OCI-LY3 (cell line): ENCODE results near the gene PKP4.

Experiments
- H2AFZ ChIP-seq: fragments of 200-600, 300-600 bp; shearing (Covaris generic); 2 replicates; pipeline ENCODE4 v1.6.0; 2014; ENCODE audit warnings: antibody characterized with exemption, low read depth, low read length
- H3K27ac ChIP-seq: fragments of 200-600, 300-600 bp; sonication (generic); 2 replicates; pipeline ENCODE4 v1.5.1; 2014; ENCODE audit warnings: mild to moderate bottlenecking, low read length, moderate library complexity, mixed read lengths
- H3K27me3 ChIP-seq: fragments of 200-600, 300-600 bp; sonication (generic); 2 replicates; pipeline ENCODE4 v1.6.1; 2014; ENCODE audit warnings: low read depth, low read length, mixed read lengths
- H3K36me3 ChIP-seq: fragments of 200-600, 300-600 bp; sonication (generic); replicated peaks from 2 replicates; pipeline ENCODE3; 2014; ENCODE audit warnings: low read depth, low read length, mixed read lengths
- H3K4me1 ChIP-seq: fragments of 300-600, 200-600 bp; sonication (generic); 2 replicates; pipeline ENCODE4 v1.6.1; 2014; ENCODE audit warnings: low read length, mixed read lengths
- H3K4me2 ChIP-seq: fragments of 200-600, 300-600 bp; sonication (generic); 2 replicates; pipeline ENCODE4 v1.6.1; 2014; ENCODE audit warnings: low read length, mixed read lengths
- H3K4me3 ChIP-seq: fragments of 300-600, 200-600 bp; sonication (generic); 2 replicates; pipeline ENCODE4 v1.5.1; 2014; ENCODE audit warnings: antibody characterized with exemption, mild to moderate bottlenecking, low read length, moderate library complexity
- H3K79me2 ChIP-seq: fragments of 300-600, 200-600 bp; shearing (Covaris generic); 2 replicates; pipeline ENCODE4 v1.6.1; 2014; ENCODE audit warnings: mild to moderate bottlenecking, low read length, mixed read lengths
- H3K9ac ChIP-seq: fragments of 300-600, 200-600 bp; shearing (Covaris generic); 2 replicates; pipeline ENCODE4 v1.6.0; 2014; ENCODE audit warnings: mild to moderate bottlenecking, low read length, moderate library complexity
- H3K9me3 ChIP-seq: fragments of 200-600, 300-600 bp; shearing (Covaris generic); 2 replicates; pipeline ENCODE4 v1.6.1; 2014; ENCODE audit warnings: low read length, mixed read lengths; ENCODE audit not compliant: insufficient read depth
- H4K20me1 ChIP-seq: fragments of 200-600, 300-600 bp; sonication (generic); 2 replicates; pipeline ENCODE4 v1.6.1; 2016; ENCODE audit warnings: low read length, mixed read lengths; ENCODE audit not compliant: insufficient read depth
- EZH2phosphoT487 ChIP-seq: fragments of 200-600 bp; shearing (Covaris generic); IDR thresholded peaks from 2 replicates; pipeline ENCODE4 v1.6.1; 2018; ENCODE audit warnings: antibody characterized with exemption, mixed run types, low read depth
- TF ChIP-seq, protein P1 (sequence below): fragments of 200-600, 300-600 bp; sonication (generic); IDR thresholded peaks from 2 replicates; pipeline ENCODE4 v1.5.1; 2014; ENCODE audit warnings: antibody characterized with exemption, low read length, low read depth

PKP4 gene

DNA sequence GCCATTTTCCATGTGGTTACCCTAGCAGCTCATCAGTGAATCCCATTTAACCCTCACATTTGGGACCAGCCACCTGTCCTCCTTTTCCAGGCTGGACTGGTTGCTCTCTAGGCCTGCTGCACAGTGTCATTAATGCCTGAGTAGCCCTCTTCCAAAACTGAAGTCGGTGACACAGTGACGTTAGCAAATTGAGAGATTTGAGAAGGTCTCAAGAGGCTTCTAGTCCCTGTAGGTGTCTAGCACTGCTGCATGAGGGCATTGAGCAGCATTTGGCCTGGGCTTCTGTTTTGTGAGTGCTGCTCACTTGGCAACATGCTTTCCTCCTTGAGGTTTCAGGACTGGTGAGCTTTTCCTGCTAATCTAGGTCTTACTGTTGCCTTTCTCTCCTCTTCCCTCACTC is 36.7 kb downstream of the PKP4 start:
- H3K27me3 ChIP-seq = no peaks in the 10 kb centered on the region
- H2AFZ ChIP-seq = no peak overlapping the region
- no peak overlapping the region for H3K27ac ChIP-seq
- no peaks in the 10 kb centered on the region for H3K9me3 ChIP-seq
- TF ChIP-seq EZH2phosphoT487 = no peak
- TF ChIP-seq, protein P1, sequence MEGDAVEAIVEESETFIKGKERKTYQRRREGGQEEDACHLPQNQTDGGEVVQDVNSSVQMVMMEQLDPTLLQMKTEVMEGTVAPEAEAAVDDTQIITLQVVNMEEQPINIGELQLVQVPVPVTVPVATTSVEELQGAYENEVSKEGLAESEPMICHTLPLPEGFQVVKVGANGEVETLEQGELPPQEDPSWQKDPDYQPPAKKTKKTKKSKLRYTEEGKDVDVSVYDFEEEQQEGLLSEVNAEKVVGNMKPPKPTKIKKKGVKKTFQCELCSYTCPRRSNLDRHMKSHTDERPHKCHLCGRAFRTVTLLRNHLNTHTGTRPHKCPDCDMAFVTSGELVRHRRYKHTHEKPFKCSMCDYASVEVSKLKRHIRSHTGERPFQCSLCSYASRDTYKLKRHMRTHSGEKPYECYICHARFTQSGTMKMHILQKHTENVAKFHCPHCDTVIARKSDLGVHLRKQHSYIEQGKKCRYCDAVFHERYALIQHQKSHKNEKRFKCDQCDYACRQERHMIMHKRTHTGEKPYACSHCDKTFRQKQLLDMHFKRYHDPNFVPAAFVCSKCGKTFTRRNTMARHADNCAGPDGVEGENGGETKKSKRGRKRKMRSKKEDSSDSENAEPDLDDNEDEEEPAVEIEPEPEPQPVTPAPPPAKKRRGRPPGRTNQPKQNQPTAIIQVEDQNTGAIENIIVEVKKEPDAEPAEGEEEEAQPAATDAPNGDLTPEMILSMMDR = no peak
- H3K9ac ChIP-seq = no peak overlapping the region
- no peak overlapping the region for H3K4me2 ChIP-seq
- no peaks in the 10 kb centered on the region for H3K4me1 ChIP-seq
- H3K4me3 ChIP-seq = no peak overlapping the region
- peaks cover 3% of the 10 kb centered on the region; the same call in 1 of the 2 replicates for H4K20me1 ChIP-seq
- no peaks in the 10 kb centered on the region for H3K36me3 ChIP-seq
- peaks cover 13% of the 10 kb centered on the region for H3K79me2 ChIP-seq

DNA sequence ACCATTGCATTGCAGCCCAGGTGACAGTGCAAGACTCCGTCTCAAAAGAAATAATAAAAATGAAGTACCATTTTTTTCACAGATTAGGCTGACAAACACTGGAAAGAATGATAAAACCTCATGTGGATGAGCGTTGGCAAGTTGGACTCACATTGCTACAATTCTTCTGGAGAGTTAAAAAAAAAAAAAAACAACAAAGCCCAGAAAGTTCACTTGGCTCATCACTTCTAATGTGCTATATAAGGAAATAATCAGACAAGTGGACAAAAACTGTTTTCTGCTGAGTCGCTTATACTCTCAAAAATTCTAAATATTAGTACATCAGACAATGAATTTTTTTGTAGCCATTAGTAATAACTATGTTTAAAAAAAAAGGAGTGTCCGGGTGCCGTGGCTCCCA is 38.4 kb downstream of the PKP4 start:
- H3K4me3 ChIP-seq = no peak overlapping the region
- no peak for TF ChIP-seq EZH2phosphoT487
- TF ChIP-seq, protein P1 = no peak
- no peaks in the 10 kb centered on the region for H3K36me3 ChIP-seq
- no peak overlapping the region for H2AFZ ChIP-seq
- H3K9ac ChIP-seq = no peak overlapping the region
- H4K20me1 ChIP-seq = peaks cover 3% of the 10 kb centered on the region; the same call in 1 of the 2 replicates
- H3K27me3 ChIP-seq = no peaks in the 10 kb centered on the region
- H3K27ac ChIP-seq = no peak overlapping the region
- H3K79me2 ChIP-seq = peaks cover 13% of the 10 kb centered on the region
- no peak overlapping the region for H3K4me2 ChIP-seq
- H3K9me3 ChIP-seq = no peaks in the 10 kb centered on the region
- no peaks in the 10 kb centered on the region for H3K4me1 ChIP-seq

DNA sequence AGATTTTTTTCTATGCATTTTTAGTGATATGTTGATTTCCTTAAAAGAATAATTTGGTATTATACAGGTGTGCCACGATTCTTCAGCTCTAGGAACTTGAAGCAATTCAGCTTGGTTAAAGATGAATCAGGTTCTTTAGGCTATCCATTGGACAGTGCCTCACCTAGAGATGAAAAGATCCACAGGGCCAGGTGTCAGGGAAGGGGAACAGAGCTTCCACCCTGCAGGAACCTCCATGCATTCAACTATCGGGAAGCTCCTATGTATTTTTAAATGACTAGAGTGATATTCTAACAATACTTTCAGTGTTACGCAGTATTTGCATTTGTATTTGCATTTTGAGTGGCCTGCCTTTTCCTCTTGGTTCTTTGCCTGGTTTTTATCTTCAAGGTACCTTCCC is 40.2 kb downstream of the PKP4 start:
- Histone ChIP-seq H3K36me3 (no peaks in the 10 kb centered on the region), H3K4me2 (no peak overlapping the region), H4K20me1 (peaks cover 8% of the 10 kb centered on the region; the same call in 1 of the 2 replicates), H2AFZ (no peak overlapping the region), H3K9me3 (no peaks in the 10 kb centered on the region), H3K27ac (no peak overlapping the region), H3K27me3 (no peaks in the 10 kb centered on the region), H3K9ac (no peak overlapping the region), H3K4me1 (no peaks in the 10 kb centered on the region), H3K79me2 (peaks cover 6% of the 10 kb centered on the region), H3K4me3 (no peak overlapping the region)
- TF ChIP-seq, protein P1 = no peak
- no peak for TF ChIP-seq EZH2phosphoT487

DNA sequence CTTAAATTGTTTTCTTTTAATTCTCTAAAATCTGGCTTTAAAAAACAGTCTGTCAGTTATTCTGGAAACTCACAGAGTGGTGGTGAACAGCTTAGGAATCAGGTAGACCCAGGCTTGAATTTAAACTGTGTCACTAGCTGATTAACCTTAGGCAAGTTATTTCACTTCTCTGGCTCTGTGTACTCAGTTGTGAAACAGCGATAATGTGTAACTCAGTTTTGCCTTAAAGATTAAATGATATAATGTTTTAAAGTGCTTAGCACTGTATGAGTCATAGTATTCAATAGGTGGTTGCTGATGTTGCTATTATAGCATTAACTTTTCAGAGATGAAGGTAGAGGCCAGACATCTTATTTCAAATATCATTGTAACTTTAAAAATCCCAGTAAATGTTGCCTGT is 40.7 kb downstream of the PKP4 start:
- no peak overlapping the region for H3K4me2 ChIP-seq
- no peaks in the 10 kb centered on the region for H3K9me3 ChIP-seq
- no peaks in the 10 kb centered on the region for H3K4me1 ChIP-seq
- H3K79me2 ChIP-seq = peaks cover 6% of the 10 kb centered on the region
- TF ChIP-seq, protein P1 = no peak
- no peak for TF ChIP-seq EZH2phosphoT487
- H3K27me3 ChIP-seq = no peaks in the 10 kb centered on the region
- no peak overlapping the region for H3K9ac ChIP-seq
- H3K36me3 ChIP-seq = no peaks in the 10 kb centered on the region
- H3K27ac ChIP-seq = no peak overlapping the region
- peaks cover 8% of the 10 kb centered on the region for H4K20me1 ChIP-seq
- H3K4me3 ChIP-seq = no peak overlapping the region
- no peak overlapping the region for H2AFZ ChIP-seq
